HL-60 (cell line): ENCODE data around the gene CFAP299.

Experiments
- DNase-seq, 2 experiments: peaks; one replicate each; pipeline ENCODE4 v3.0.0-alpha.2; 2010 to 2020; ENCODE audit warnings: low read depth in 1 of 2, low spot score in 1 of 2
- H3K27ac ChIP-seq: fragments of 250-450 bp; sonication (Bioruptor Pico); replicated peaks from 2 replicates; pipeline ENCODE4 v1.5.1; 2020; ENCODE audit warnings: mild to moderate bottlenecking, moderate library complexity
- H3K27me3 ChIP-seq: fragments of 250-450 bp; sonication (Bioruptor Pico); 2 replicates; pipeline ENCODE4 v1.5.1; 2021; ENCODE audit warnings: mild to moderate bottlenecking, moderate library complexity; ENCODE audit not compliant: insufficient read depth, poor library complexity, severe bottlenecking
- H3K4me3 ChIP-seq: replicated peaks from 2 replicates; pipeline ENCODE4 v1.5.1; 2011; ENCODE audit warnings: mild to moderate bottlenecking, control low read depth, low read length; ENCODE audit not compliant: insufficient read depth
- CTCF ChIP-seq: IDR thresholded peaks from one replicate; pipeline ENCODE4 v1.5.1; 2011; ENCODE audit warnings: low read length, control low read depth, inconsistent platforms; ENCODE audit not compliant: insufficient read depth
- GABPA ChIP-seq: IDR thresholded peaks from 2 replicates; pipeline ENCODE4 v1.6.1; 2012; ENCODE audit warnings: low read depth
- POLR2AphosphoS5 ChIP-seq: IDR thresholded peaks from 2 replicates; pipeline ENCODE4 v1.6.1; 2012; ENCODE audit warnings: low read depth
- REST ChIP-seq: IDR thresholded peaks from 2 replicates; pipeline ENCODE4 v1.6.1; 2012; ENCODE audit warnings: low read depth; ENCODE audit not compliant: insufficient replicate concordance
- SPI1 ChIP-seq: IDR thresholded peaks from 2 replicates; pipeline ENCODE4 v1.6.1; 2012; ENCODE audit warnings: low read depth, mild to moderate bottlenecking, borderline replicate concordance

The CFAP299 gene

GRCh38 chr4:80841587-80842281 is 506.2 kb downstream of the CFAP299 start:
- DNase-seq = no peak
- Histone ChIP-seq H3K27ac (no peak overlapping the region), H3K4me3 (no peak overlapping the region), H3K27me3 (no peaks in the 10 kb centered on the region)
- TF ChIP-seq CTCF (no peak), SPI1 (no peak), GABPA (no peak), POLR2AphosphoS5 (no peak), REST (no peak)

- no peak overlapping the region for H3K4me3 ChIP-seq
- no peak overlapping the region for H3K27ac ChIP-seq
- TF ChIP-seq CTCF (no peak), REST (peak; percentile 64)
- no peak for DNase-seq
- no peaks in the 10 kb centered on the region for H3K27me3 ChIP-seq
Measured at GRCh38 chr4:80846210-80846609, 510.7 kb downstream of the CFAP299 start.

GRCh38 chr4:80852061-80852460 is 516.5 kb downstream of the CFAP299 start:
- Histone ChIP-seq H3K27ac (no peak overlapping the region), H3K27me3 (no peaks in the 10 kb centered on the region), H3K4me3 (no peak overlapping the region)
- TF ChIP-seq SPI1 (no peak), CTCF (no peak), REST (no peak), POLR2AphosphoS5 (no peak), GABPA (no peak)
- no peak for DNase-seq
